Measurements from ENCODE around the gene TYR. TPM values are rescaled to one million over a fixed set of nuclear protein-coding genes. Genes with fewer than 3 reads are reported as not detected.
"Not testable (repeated sequence)": the region's sequence is repeated elsewhere in the genome, so short reads cannot be mapped to it uniquely, and the experiment has no call there.

The TYR gene
- total RNA-seq, 1 donor from 2014 or later = not detected

DNA sequence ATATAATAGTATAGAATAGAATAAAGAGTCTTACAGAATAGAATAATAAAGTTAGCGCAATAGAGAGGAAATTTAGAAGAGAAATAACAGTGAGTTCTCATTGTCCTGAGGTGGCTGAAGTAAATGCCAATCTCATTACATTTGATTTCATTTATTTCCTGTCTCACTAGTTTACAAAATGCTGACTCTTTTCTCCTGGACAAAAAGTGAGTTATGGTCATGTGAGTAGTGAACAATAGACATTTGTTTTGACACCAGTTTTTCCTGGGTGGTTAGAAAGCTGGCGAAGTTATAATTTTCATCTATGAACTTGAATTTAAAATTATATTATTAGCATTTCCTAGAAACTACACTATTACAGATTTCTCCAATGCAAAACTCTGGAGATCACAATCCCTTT lies 143.7 kb downstream of the TYR start:
- FAIRE-seq = no peak
- peak; percentile 57 for DNase-seq (ENCODE audit: low read depth)
- no peaks in the 10 kb centered on the region for H3K36me3 ChIP-seq (ENCODE audit: control insufficient read depth, insufficient read depth, low read length)
- no peak for TF ChIP-seq CTCF (IDR thresholded peaks at IDR 0.05; ENCODE audit: insufficient read depth, low read length, severe bottlenecking)
- no peak overlapping the region for H3K4me3 ChIP-seq (ENCODE audit: low read depth, low read length)
- no peaks in the 10 kb centered on the region for H3K27me3 ChIP-seq (ENCODE audit: control insufficient read depth, insufficient read depth, low read length)

DNA sequence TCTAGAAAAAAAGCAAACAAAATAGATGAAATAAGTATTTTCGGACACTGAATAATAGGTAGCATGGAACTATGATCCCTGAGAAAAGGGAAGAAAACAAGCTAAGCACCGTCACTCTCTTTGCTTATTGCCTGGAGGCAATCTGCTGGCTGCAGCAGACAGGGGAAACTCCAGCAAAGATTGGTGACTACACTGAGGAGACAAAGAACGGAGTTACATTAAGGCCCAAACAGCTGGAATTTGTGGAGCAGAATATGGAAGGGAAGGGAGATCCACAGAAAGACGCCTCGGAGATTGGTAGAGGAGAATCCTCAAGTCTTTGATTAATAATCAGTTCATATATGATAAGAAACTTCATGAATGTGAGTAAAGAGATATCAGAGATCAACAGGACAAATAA lies 150.2 kb downstream of the TYR start:
- no peak for FAIRE-seq
- Histone ChIP-seq H3K27me3 (ENCODE audit: control insufficient read depth, insufficient read depth, low read length) (no peaks in the 10 kb centered on the region), H3K36me3 (ENCODE audit: control insufficient read depth, insufficient read depth, low read length) (no peaks in the 10 kb centered on the region), H3K4me3 (ENCODE audit: low read depth, low read length) (no peak overlapping the region)
- peak; percentile 52 for DNase-seq (ENCODE audit: low read depth)
- TF ChIP-seq CTCF (IDR thresholded peaks at IDR 0.05; ENCODE audit: insufficient read depth, low read length, severe bottlenecking) = no peak

GRCh38 chr11:89331940-89332339 lies 154.3 kb downstream of the TYR start:
- not testable (repeated sequence) for H3K27me3 ChIP-seq (ENCODE audit: control insufficient read depth, insufficient read depth, low read length); H3K36me3 ChIP-seq (ENCODE audit: control insufficient read depth, insufficient read depth, low read length); H3K4me3 ChIP-seq (ENCODE audit: low read depth, low read length); FAIRE-seq
- peak; percentile 73 for DNase-seq (ENCODE audit: low read depth)

- FAIRE-seq; H3K27me3 ChIP-seq (ENCODE audit: control insufficient read depth, insufficient read depth, low read length); H3K4me3 ChIP-seq (ENCODE audit: low read depth, low read length); H3K36me3 ChIP-seq (ENCODE audit: control insufficient read depth, insufficient read depth, low read length): not testable (repeated sequence)
- TF ChIP-seq CTCF (IDR thresholded peaks at IDR 0.05; ENCODE audit: insufficient read depth, low read length, severe bottlenecking) = peak; percentile 36
- peak; percentile 55 for DNase-seq (ENCODE audit: low read depth)
These were observed 156.0 kb downstream of the TYR start for GRCh38 chr11:89333704-89334103.

GRCh38 chr11:89337100-89337650 lies 159.5 kb downstream of the TYR start:
- DNase-seq (ENCODE audit: low read depth); H3K36me3 ChIP-seq (ENCODE audit: control insufficient read depth, insufficient read depth, low read length); H3K4me3 ChIP-seq (ENCODE audit: low read depth, low read length); H3K27me3 ChIP-seq (ENCODE audit: control insufficient read depth, insufficient read depth, low read length): not testable (repeated sequence)
- FAIRE-seq = peak; percentile 62

DNA sequence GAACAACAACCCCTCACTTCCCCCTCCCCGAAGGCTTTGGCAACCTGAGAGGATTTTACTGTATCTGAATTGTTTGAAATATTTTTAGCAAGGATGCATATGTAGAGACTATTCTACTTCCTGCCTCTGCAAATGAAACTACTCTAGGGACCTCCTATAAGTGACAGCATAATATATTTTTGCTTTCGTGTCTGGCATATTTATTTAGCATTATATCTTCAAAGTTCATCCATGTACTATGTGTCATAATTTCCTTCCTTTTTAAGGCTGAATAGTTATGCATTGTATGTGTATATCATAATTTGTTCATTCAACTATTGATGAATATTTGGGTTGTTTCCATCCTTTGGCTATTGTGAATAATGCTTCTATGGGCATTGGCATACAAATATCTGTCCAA lies 160.4 kb downstream of the TYR start:
- H3K36me3 ChIP-seq (ENCODE audit: control insufficient read depth, insufficient read depth, low read length); DNase-seq (ENCODE audit: low read depth); FAIRE-seq; H3K27me3 ChIP-seq (ENCODE audit: control insufficient read depth, insufficient read depth, low read length); H3K4me3 ChIP-seq (ENCODE audit: low read depth, low read length): not testable (repeated sequence)

DNA sequence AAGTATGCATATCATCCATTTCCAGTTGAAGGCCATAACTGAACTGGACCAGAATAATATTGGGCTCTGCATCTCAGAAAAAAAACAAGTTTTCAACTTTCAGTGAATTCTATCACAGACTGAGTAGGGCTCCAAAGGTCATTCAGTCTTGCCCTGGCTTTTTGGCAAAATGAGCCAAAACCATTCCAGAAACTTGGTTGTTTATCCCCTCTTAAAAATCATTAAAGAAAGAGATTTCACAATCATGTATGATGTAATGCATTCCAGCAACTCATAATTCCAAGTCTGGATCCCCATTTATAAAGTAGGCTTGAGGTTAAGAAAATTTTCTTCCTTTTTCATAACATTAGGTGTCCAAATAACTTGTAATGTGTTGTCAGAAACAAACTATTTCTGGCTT lies 162.8 kb downstream of the TYR start:
- not testable (repeated sequence) for FAIRE-seq; H3K4me3 ChIP-seq (ENCODE audit: low read depth, low read length); H3K27me3 ChIP-seq (ENCODE audit: control insufficient read depth, insufficient read depth, low read length); H3K36me3 ChIP-seq (ENCODE audit: control insufficient read depth, insufficient read depth, low read length)
- DNase-seq (ENCODE audit: low read depth) = peak; percentile 38

DNA sequence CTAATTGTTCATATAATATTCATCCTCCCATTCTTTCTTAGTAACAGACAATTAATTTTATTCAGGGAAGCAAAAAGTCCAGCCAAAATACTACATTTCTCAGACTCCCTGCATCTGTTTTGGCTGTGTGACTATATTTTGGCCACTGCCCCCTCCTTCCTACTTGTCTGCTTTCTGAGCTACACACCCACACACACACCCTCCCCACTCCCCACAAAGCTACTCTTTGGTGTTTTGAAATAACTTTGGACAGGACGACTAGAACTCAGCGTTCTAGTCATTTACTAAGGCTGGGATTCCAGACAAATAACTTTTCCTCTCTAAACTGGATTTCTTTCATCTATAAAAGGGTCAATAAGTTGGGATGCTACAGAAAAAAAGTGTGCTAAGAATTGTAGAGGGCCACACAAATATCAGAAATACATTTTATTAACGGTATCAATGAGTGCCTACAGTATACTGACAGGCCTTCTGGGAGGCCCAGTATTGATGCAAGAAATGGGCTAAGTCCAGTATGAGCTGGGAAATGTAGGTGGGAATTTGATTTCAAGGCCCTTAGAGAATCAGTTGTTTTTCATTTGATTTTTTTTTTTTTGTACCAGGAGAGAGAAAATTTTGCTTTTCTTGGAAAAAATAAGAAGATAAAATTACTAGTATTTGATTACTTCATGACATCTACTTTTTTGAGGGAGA lies 165.4 kb downstream of the TYR start:
- FAIRE-seq = not testable (repeated sequence)

More for the DNA sequence above, 165.4 kb downstream of the TYR start:
- H3K4me3 ChIP-seq (ENCODE audit: low read depth, low read length); H3K27me3 ChIP-seq (ENCODE audit: control insufficient read depth, insufficient read depth, low read length); DNase-seq (ENCODE audit: low read depth); H3K36me3 ChIP-seq (ENCODE audit: control insufficient read depth, insufficient read depth, low read length): not testable (repeated sequence)

Other genes starting within 250 kb of the TYR start
- gene GRM5, start 111.9 kb upstream of the TYR start, total RNA-seq = under 0.01 TPM in 1 of 2 replicates, not detected in the other